GM20000 (cell line): ENCODE results near the gene BMERB1.
"Not testable (repeated sequence)": the region's sequence is repeated elsewhere in the genome, so short reads cannot be mapped to it uniquely, and the experiment has no call there.

Experiments
- DNase-seq: peaks from one replicate; pipeline ENCODE4 v3.0.0; 2012; ENCODE audit warnings: low spot score
- CTCF ChIP-seq: IDR thresholded peaks from 2 replicates; pipeline ENCODE4 v1.5.1; 2012; ENCODE audit warnings: mild to moderate bottlenecking, control low read depth; ENCODE audit errors: extremely low read depth, missing control alignments

BMERB1 gene

DNA sequence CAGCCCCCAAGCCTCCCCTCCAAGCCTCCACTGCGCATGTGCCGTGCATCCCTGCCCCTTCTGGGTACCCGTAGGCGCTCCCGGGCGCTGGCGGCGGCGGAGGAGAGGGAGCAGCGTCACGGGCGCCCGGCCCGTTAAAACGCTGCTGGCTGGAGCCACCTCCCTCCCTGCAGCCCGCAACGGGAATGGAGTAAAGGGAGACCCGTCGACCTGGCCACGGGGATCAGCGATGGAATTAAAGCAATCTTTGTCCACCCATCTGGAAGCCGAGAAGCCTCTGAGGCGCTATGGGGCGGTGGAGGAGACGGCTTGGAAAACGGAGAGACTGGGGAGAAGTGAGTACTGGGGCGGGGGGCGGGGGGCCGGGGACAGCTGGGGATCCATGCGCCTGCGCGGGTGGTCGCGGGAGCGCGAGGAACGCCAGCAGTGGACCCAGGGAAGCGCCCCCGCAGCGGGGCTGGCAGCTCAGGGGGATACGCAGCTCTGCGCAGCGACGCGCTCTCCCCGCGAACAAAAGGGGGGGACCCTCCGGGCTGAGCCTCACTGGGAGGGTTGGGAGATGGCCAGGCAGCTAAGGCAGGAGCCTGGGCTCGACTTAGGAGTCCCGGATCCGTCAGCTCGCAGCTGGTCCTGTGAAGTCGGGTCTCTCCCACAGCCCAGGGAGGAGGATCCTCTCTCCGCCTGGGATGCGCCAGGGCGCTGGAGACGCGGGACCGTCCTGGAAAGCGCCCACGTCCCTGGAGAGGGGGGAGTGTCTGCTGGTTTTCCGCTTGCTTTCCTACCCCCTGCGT lies at the start of gene BMERB1:
Gene BMERB1, plus strand, starts transcription at position 164 of the 791 bp plus-strand sequence. Its CDS starts 66 bp downstream, at position 230.
- no peak for DNase-seq
- TF ChIP-seq CTCF, result no peak

- DNase-seq, result not testable (repeated sequence)
Observed at GRCh38 chr16:15388060-15388459, 46.3 kb upstream of the BMERB1 start.

DNA sequence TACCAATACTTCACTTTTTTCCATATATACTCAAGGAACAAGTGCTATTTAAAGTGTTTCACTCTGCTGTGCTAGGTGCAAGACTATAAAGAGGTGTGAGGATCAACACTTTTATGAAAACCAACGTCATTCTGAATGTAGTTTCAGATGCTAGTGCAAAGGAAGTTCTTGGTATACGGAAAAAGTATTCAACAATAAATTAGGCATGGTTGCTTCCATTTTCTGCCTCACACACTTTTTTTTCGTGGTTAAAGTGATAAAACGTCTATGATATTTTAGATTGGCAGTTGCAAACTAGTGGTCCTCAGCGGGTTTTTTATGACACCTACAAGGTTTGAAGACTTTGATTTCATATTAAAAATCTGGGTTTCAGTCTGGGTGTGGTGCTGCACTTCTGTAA lies 44.5 kb upstream of the BMERB1 start:
- not testable (repeated sequence) for DNase-seq

DNA sequence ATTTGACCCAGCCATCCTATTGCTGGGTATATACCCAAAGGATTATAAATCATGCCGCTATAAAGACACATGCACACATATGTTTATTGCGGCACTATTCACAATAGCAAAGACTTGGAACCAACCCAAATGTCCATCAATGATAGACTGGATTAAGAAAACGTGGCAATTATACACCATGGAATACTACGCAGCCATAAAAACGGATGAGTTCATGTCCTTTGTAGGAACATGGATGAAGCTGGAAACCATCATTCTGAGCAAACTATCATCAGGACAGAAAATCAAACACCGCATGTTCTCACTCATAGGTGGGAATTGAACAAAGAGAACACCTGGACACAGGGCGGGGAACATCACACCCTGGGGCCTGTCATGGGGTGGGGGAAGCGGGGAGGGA lies 41.4 kb upstream of the BMERB1 start:
- DNase-seq, result not testable (repeated sequence)

DNA sequence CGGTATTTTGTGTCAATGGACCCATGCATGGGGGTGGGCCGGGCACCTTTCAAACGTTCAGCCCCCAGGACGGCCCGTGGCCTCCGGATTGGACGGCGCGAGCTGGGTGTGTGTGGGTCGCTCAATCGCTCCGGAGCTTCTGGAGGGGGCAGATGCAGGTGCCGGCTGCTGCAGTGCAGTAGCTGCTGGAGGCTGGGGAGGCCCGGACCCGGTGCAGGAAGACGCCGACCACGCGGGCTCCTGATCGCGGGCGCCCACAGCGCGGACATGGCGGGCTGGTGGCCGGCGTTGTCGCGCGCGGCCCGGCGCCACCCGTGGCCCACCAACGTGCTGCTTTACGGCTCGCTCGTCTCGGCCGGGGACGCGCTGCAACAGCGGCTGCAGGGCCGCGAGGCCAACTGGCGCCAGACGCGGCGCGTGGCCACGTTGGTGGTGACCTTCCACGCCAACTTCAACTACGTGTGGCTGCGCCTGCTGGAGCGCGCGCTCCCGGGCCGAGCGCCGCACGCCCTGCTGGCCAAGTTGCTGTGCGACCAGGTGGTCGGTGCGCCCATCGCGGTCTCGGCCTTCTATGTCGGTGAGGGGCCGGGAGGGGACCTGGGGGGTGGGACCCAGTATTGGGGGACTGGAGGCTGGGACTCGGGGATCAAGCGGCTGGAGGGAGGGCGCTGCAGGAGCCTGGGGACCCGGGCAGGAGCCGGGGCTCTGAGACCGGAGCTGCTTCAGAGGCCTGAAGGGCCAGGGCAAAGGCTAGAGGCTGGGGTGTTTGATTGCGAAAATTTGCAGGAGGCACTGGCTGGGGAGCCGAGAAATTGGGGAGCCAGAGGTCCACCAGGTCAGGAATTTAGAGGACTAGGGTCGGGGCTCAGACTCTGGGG lies 38.5 kb upstream of the BMERB1 start, which contains the start of gene MPV17L:
Gene MPV17L, plus strand, starts transcription at position 124 of the 878 bp plus-strand sequence. Its CDS starts 144 bp downstream, at position 268.
- DNase-seq, result not testable (repeated sequence)

GRCh38 chr16:15396509-15396829 lies 37.9 kb upstream of the BMERB1 start:
- not testable (repeated sequence) for DNase-seq

- no peak for DNase-seq
- no peak for TF ChIP-seq CTCF
Observed at GRCh38 chr16:15396948-15397594, 37.3 kb upstream of the BMERB1 start.

DNA sequence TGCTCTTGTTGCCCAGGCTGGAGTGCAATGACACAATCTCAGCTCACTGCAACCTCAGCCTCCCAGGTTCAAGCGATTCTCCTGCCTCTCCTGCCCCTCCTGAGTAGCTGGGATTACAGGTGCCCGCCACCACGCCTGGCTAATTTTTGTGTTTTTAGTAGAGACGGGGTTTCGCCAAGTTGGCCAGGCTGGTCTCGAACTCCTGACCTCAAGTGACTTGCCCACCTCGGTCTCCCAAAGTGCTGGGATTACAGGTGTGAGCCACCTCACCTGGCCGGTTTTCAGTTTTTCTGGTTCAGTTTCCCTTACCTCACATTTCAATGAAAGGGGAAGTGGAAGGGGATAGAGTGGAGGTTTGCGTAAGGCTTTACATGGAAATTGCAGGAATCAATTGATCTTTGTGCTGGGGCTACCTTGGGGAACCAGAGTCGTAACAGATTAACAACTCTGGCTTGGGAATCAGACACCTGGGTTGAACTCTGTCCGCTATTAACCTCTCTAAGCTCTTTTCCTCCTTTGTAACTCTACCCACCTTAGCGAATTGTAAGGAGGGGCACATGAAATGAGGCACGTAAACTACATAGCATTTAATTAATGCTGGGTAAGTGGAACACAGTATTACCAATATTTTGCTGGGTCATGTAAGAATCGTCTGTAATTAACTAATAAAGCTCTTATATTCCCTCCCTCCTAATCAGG lies 35.6 kb upstream of the BMERB1 start:
- DNase-seq, result no peak
- TF ChIP-seq CTCF, result no peak

DNA sequence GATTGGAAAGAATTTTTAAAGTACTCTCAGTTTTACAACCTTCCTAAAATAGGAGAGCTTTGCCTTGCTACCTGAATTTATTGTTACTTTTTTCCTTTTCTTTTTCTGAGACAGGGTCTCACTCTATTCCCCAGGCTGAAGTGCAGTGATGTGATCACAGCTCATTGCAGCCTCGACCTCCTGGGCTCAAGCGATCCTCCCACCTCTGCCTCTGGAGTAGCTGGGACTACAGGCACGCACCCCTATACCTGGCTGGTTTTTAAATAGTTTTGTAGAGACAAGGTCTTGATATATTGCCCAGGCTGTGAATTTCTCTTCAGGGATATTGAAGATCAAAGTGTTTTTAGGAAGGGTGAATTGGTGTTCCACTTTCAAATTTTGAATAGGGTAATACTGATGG lies 35.1 kb upstream of the BMERB1 start:
- TF ChIP-seq CTCF, result no peak
- no peak for DNase-seq

- not testable (repeated sequence) for DNase-seq
Observed at GRCh38 chr16:15400314-15400713, 34.1 kb upstream of the BMERB1 start.
